Hepatocyte (in vitro differentiated cells): ENCODE data around the gene NFAT5. TPM values are rescaled to one million over a fixed set of nuclear protein-coding genes. Genes with fewer than 3 reads are reported as not detected.

ENCODE experiments used
- DNase-seq: peaks from one replicate; pipeline ENCODE4 v3.0.0-alpha.2; 2016; ENCODE audit warnings: low spot score
- H2AFZ ChIP-seq: fragments of 200-600 bp; sonication (generic); 2 replicates; pipeline ENCODE4 v1.6.0; 2016; ENCODE audit warnings: antibody characterized with exemption, mild to moderate bottlenecking
- H3K27ac ChIP-seq: fragments of 200-600 bp; sonication (generic); 2 replicates; pipeline ENCODE4 v1.5.1; 2016; ENCODE audit warnings: mild to moderate bottlenecking
- H3K27me3 ChIP-seq: fragments of 200-600 bp; sonication (generic); 2 replicates; pipeline ENCODE4 v1.6.1; 2016
- H3K36me3 ChIP-seq: fragments of 200-600 bp; sonication (generic); replicated peaks from 2 replicates; pipeline ENCODE4 v1.5.1; 2016; ENCODE audit warnings: low read depth; ENCODE audit not compliant: insufficient read depth
- H3K4me1 ChIP-seq: fragments of 200-600 bp; sonication (generic); 2 replicates; pipeline ENCODE4 v1.5.1; 2016; ENCODE audit warnings: mild to moderate bottlenecking, moderate library complexity; ENCODE audit not compliant: insufficient read depth
- H3K4me2 ChIP-seq: fragments of 200-600 bp; sonication (generic); 2 replicates; pipeline ENCODE4 v1.6.0; 2016
- H3K4me3 ChIP-seq: fragments of 200-600 bp; sonication (generic); 2 replicates; pipeline ENCODE4 v1.5.1; 2016; ENCODE audit warnings: mild to moderate bottlenecking
- H3K79me2 ChIP-seq: fragments of 200-600 bp; sonication (generic); 2 replicates; pipeline ENCODE4 v1.6.0; 2017; ENCODE audit warnings: mild to moderate bottlenecking
- H3K9me2 ChIP-seq: fragments of 200-600 bp; sonication (generic); replicated peaks from 2 replicates; pipeline ENCODE4 v1.6.0; 2017; ENCODE audit warnings: mild to moderate bottlenecking; ENCODE audit not compliant: insufficient read depth
- H3K9me3 ChIP-seq: fragments of 200-600 bp; sonication (generic); 2 replicates; pipeline ENCODE4 v1.5.1; 2016; ENCODE audit warnings: low read depth, mild to moderate bottlenecking
- H4K20me1 ChIP-seq: fragments of 200-600 bp; sonication (generic); 2 replicates; pipeline ENCODE4 v1.6.0; 2016; ENCODE audit warnings: mild to moderate bottlenecking; ENCODE audit not compliant: insufficient read depth, poor library complexity, severe bottlenecking
- EZH2 ChIP-seq: fragments of 200-600 bp; sonication (generic); IDR thresholded peaks from 2 replicates; pipeline ENCODE4 v1.6.1; 2016; ENCODE audit warnings: antibody characterized with exemption, mild to moderate bottlenecking, borderline replicate concordance
- EZH2phosphoT487 ChIP-seq: fragments of 200-600 bp; sonication (generic); IDR thresholded peaks from one replicate; pipeline ENCODE4 v1.6.1; 2018; ENCODE audit warnings: antibody characterized with exemption, mild to moderate bottlenecking, low read depth, moderate library complexity; ENCODE audit not compliant: unreplicated experiment, severe bottlenecking
- WGBS: methylation state at CpG from one replicate; pipeline ENCODE4 v1.1.6; 2016; ENCODE audit warnings: low lambda C conversion rate; ENCODE audit errors: missing lambda C conversion rate; 5-methylcytosine and 5-hydroxymethylcytosine counted together
- polyA plus RNA-seq: library from polyadenylated mRNA; unstranded; fragments of >200 nt; fragmentation: Nextera tagmentation; extraction: Ambion mirVana; gene quantifications from 2 replicates; pipeline ENCODE4 v1.2.1, GENCODE V29; 2016
- total RNA-seq: library from RNA; depleted of rRNA; stranded (reverse); fragments of >200 nt; gene quantifications from 2 replicates; pipeline ENCODE4 v1.2.3, GENCODE V29; 2014
- TF ChIP-seq, protein P1 (sequence below): fragments of 200-600 bp; sonication (generic); IDR thresholded peaks from 2 replicates; pipeline ENCODE4 v1.5.1; 2016; ENCODE audit warnings: antibody characterized with exemption, mild to moderate bottlenecking; ENCODE audit not compliant: poor library complexity

NFAT5 gene
- total and polyA plus RNA-seq, 2 experiments from 2014 or later: 9.2 to 30.7 TPM

DNA sequence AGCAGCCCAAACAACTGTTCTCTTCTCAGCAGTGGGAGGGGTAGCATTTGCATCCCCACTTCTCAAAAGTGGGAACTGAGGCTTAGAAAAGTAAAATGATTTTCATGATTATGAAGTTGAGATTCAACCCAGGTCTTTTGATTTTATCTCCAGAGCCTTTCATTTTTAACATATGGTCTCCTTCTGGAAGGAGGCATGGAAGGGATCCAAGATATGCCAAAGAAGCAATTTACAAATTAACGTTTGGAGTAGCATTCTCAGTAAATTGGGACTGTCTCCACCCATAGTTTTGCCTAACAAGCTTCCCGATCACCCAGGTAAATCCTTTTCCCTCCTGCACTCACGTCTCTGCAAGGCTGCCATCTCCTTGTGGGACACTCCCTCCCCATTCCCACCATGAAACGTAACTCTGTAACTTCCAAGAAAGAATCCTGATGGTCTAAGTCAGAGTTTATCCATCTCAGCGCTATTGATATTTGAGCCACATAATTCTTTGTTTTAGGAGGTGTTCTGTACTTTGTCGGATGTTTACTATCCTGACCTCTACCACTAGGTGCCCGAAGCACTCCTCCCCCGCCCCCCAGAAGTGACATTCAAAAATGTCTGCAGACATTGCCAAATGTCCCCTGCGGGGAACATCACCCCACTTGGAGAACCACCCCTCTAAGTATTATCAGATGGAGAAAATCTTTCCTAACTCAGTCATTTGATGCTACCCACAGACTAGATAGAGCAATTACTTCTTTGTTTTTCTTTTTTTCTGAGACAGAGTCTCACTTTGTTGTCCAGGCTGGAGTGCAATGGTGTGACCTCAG, 32.9 kb upstream of the NFAT5 start:
- Histone ChIP-seq H3K79me2 (no peaks in the 10 kb centered on the region), H3K27ac (no peak overlapping the region), H3K9me3 (no peaks in the 10 kb centered on the region), H3K4me2 (no peak overlapping the region), H3K27me3 (no peaks in the 10 kb centered on the region), H4K20me1 (no peaks in the 10 kb centered on the region), H2AFZ (no peak overlapping the region), H3K4me1 (peaks cover 7% of the 10 kb centered on the region), H3K36me3 (no peaks in the 10 kb centered on the region), H3K9me2 (no peaks in the 10 kb centered on the region), H3K4me3 (no peak overlapping the region)
- no peak for DNase-seq
- WGBS: 25% methylated on average over 9 of the region's 9 CpGs
- TF ChIP-seq EZH2phosphoT487: no peak
- TF ChIP-seq EZH2: no peak
- TF ChIP-seq, protein P1, sequence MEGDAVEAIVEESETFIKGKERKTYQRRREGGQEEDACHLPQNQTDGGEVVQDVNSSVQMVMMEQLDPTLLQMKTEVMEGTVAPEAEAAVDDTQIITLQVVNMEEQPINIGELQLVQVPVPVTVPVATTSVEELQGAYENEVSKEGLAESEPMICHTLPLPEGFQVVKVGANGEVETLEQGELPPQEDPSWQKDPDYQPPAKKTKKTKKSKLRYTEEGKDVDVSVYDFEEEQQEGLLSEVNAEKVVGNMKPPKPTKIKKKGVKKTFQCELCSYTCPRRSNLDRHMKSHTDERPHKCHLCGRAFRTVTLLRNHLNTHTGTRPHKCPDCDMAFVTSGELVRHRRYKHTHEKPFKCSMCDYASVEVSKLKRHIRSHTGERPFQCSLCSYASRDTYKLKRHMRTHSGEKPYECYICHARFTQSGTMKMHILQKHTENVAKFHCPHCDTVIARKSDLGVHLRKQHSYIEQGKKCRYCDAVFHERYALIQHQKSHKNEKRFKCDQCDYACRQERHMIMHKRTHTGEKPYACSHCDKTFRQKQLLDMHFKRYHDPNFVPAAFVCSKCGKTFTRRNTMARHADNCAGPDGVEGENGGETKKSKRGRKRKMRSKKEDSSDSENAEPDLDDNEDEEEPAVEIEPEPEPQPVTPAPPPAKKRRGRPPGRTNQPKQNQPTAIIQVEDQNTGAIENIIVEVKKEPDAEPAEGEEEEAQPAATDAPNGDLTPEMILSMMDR: no peak

DNA sequence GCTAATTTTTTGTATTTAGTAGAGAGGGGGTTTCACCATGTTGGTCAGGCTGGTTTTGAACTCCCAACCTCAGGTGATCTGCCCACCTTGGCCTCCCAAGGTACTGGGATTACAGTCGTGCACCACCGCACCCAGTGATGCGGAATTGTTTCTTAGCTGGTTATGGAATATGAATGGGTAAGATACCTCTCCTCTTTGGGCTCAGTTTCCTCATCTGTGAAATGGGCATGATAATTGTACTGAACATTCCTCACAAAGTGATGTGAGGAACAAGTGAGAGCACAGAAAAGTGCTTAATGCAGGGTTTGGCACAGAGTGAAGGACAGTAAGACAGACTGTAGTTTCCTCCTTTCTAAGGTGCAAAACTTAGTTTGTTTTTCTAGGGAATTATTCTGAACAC, 31.0 kb upstream of the NFAT5 start:
- Histone ChIP-seq H3K4me2 (no peak overlapping the region), H3K4me1 (peaks cover 7% of the 10 kb centered on the region), H3K27me3 (no peaks in the 10 kb centered on the region), H3K36me3 (no peaks in the 10 kb centered on the region), H3K4me3 (no peak overlapping the region), H3K79me2 (no peaks in the 10 kb centered on the region), H4K20me1 (no peaks in the 10 kb centered on the region), H2AFZ (no peak overlapping the region), H3K9me3 (no peaks in the 10 kb centered on the region), H3K9me2 (no peaks in the 10 kb centered on the region), H3K27ac (no peak overlapping the region)
- no peak for DNase-seq
- 96% methylated on average over 3 of the region's 3 CpGs for WGBS
- TF ChIP-seq EZH2 (no peak), EZH2phosphoT487 (no peak)
- TF ChIP-seq, protein P1: no peak

DNA sequence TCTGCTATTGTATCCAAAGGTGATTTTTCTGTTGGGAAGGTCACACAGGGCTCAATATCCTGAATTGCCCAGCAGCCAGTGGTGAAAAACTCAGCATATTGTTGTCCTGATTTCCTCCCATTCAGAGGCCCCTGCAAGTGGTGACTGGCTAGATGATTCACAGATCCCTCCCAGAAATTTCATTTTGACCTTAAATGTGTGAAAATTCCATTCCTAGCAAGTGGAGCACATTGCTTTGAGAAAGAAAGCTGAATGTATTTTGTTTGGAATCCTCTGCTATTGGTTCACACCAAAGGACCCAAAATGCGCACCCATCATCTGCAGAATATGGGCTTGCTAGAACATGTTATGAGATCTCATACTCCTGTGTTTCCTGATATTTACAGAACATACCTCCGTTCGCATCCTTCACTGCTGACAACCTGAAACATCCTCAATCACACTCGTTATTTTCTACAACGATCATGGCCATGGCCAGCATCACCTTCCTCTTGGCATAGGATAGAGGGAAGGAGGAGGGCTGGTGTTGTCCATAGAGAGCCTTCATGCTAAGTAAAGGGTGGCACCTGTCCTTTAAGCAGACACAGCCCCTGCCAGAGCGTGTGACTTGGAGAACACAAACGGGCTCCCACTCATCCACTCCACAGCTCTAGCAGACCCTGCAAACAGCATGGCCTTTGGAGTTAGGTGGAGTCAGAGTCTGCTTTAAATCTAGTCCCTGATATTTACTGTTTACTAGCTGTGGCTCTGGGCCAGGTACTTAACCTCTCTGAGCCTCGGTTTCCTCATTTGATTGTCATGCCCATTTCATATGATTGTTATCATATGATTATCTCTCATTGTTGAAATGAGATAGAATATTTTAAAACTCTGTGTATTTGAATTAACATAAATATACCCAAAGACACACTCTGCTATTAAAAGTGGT, 30.4 kb upstream of the NFAT5 start:
- no peak overlapping the region for H3K4me2 ChIP-seq
- H3K79me2 ChIP-seq: no peaks in the 10 kb centered on the region
- no peaks in the 10 kb centered on the region for H3K27me3 ChIP-seq
- no peaks in the 10 kb centered on the region for H3K9me2 ChIP-seq
- H3K4me1 ChIP-seq: peaks cover 6% of the 10 kb centered on the region
- H4K20me1 ChIP-seq: no peaks in the 10 kb centered on the region
- H3K36me3 ChIP-seq: no peaks in the 10 kb centered on the region
- no peak for DNase-seq
- no peak overlapping the region for H3K27ac ChIP-seq
- no peak overlapping the region for H2AFZ ChIP-seq
- no peak overlapping the region for H3K4me3 ChIP-seq
- H3K9me3 ChIP-seq: no peaks in the 10 kb centered on the region
- 82% methylated on average over 8 of the region's 8 CpGs for WGBS
- TF ChIP-seq, protein P1: no peak
- TF ChIP-seq EZH2 (no peak), EZH2phosphoT487 (no peak)
